Measurements from ENCODE around the gene TM9SF1. TPM values are rescaled to one million over a fixed set of nuclear protein-coding genes. Genes with fewer than 3 reads are reported as not detected.
A peak's percentile ranks its signal among the peaks of the same experiment; 100 is the strongest.

Gene TM9SF1
- total RNA-seq, 1 experiment from 2014 or later, result 141 TPM

DNA sequence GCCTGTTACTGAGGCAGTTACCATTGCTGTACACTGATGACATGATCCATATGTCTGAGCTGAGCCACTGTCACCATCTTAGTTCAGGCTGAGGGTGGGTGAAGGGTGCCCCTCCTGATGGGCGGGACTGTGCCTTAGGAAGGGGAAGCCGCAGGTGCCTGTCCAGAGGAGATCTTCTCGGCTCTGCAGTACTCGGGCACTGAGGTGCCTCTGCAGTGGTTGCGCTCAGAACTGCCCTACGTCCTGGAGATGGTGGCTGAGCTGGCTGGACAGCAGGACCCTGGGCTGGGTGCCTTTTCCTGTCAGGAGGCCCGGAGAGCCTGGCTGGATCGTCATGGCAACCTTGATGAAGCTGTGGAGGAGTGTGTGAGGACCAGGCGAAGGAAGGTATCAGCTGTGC, 44.2 kb downstream of the TM9SF1 start:
- DNase-seq (ENCODE audit: low read depth), result no peak

DNA sequence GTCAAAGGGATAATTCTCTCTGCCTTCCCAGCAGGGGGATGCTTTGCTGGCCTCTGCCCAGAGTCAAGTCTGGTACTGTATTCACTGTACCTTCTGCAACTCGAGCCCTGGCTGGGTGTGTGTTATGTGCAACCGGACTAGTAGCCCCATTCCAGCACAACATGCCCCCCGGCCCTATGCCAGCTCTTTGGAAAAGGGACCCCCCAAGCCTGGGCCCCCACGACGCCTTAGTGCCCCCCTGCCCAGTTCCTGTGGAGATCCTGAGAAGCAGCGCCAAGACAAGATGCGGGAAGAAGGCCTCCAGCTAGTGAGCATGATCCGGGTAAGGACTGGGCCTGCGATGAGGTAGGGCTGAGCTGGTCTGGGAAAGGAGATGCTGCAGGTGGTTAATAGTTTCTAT, 44.7 kb downstream of the TM9SF1 start:
- no peak for DNase-seq (ENCODE audit: low read depth)

- no peak for DNase-seq (ENCODE audit: low read depth)
These were observed 45.2 kb downstream of the TM9SF1 start for GRCh38 chr14:24150061-24150460.

DNA sequence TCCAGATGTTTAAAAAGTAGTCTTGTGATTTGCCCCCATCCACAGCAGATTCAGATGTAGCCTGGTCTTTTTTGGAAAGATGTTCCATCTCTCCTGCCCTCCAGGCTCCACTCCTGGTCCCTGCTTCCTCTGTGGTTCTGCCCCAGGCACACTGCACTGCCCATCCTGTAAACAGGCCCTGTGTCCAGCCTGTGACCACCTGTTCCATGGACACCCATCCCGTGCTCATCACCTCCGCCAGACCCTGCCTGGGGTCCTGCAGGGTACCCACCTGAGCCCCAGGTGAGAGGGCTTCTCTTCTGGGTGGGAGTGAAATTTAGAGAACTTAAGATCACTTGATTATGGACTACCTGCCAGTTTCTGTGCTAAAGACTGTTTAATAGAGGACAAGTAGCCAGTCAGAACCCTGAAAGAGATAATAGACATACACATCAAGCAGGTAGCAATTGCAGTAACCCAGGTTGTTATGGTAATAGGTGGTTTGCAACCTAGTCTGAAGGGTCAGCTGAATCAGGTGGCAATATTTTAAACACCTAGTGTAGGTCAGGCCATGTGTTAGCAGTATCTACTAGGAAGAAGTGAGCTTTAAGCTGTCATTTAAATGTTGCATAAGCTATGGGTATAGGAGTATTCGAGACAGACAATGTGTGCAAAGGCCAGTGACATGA, 45.8 kb downstream of the TM9SF1 start:
- no peak for DNase-seq (ENCODE audit: low read depth)

DNA sequence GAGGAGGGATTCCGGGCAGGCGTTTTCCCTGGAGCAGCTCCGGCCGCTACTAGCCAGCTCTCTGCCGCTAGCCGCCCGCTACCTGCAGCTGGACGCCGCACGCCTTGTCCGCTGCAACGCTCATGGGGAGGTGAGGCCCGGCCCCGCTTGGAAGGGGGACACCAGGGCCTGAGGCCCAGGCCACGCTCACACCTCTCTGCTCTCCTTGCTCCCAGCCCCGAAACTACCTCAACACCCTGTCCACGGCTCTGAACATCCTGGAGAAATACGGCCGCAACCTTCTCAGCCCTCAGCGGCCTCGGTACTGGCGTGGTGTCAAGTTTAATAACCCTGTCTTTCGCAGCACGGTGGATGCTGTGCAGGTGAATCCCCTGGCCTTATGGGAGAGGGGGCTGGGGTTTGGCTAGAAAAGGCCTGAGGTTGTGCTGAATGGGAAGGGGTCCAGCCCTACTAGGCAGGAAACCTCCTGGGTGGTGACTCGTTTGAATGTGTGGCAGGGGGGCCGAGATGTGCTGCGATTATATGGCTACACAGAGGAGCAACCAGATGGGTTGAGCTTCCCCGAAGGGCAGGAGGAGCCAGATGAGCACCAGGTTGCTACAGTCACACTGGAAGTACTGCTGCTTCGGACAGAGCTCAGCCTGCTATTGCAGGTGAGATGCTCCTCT, 47.3 kb downstream of the TM9SF1 start:
- no peak for DNase-seq (ENCODE audit: low read depth)

DNA sequence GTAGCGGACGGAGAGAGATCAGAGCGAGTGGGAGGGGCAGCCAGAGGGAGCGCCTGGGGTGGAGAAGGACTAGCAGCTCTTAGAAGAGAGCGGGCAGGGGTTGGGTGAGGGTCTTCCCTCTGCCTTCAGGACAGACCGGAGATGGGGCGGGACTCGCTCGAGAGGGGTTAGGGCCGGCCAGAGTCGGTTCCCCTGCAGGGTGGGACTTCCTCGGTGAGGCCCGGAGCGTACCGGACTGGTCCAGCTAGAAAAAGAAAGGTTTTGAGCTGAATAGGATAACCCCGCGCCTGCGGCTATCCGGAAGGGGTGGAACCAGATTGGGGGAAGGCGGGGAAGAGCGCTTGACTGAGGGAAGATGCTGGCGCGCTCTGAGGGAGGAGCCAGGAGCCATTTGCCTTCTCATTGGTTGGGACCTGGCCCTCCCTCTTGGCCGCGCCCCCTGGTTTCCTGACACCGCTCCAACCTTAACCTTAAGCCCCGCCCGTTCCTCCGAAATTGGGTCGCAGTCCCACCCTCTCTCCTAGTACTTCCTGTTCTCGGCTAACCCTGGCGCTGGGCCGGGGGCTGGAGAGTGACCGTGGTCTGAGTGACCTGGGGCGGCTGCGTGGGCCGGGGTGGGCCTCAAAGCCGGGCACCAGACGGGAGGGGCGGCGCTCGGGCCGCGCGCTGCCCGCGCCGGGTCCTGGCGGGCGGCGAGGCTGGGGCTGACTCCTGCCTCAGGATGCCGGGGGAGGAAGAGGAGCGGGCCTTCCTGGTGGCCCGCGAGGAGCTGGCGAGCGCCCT, 48.1 kb downstream of the TM9SF1 start, which contains the start of gene RNF31:
RNF31 (plus strand) TSS at position 521 of the 783 bp plus-strand sequence; CDS start at position 722, 201 bp downstream.
- peak; percentile 98 for DNase-seq (ENCODE audit: low read depth)

- DNase-seq (ENCODE audit: low read depth), result peak; percentile 97
These were observed 48.7 kb downstream of the TM9SF1 start, which contains the start of gene PSME2 for GRCh38 chr14:24146453-24146977. TSS of gene PSME2 (minus strand) at chr14:24146610. CDS start at chr14:24146581, 29 bp downstream.

DNA sequence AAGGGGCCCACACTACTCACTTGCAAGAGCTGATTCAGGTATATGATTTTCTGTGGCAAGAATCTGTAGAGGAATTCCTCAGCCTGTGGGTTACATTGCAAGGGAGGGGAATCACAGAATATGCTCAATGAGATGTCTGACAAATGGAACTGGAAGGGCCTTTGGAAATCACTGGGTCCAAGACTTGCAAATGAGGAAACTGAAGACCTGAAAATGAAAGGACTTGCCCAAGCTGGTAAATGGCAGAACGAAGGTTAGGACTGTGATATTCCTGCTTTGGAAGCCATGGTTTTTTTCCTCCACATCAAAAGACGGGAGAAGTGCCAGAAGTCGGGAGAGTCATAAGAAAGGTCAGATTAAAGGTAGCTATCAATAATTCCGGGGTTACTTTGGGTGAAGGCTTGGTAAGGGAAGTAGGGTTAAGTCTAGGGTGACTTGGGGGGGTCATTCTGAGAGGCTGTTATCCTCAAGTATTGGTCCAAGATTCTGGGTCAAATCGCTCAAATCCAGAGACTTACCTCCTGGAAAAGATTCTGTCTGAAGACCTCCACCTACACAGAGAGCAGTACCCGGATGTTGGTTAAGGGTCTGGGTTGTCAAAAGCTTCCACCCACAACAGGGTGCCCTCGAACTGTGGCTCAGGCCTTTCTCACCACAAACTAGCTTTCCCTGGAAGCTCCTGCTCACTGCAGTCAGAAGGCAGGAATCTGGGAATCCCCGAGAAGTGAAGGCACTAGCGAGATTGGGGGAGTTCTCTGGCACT, 49.4 kb downstream of the TM9SF1 start:
- DNase-seq (ENCODE audit: low read depth), result peak; percentile 30

DNA sequence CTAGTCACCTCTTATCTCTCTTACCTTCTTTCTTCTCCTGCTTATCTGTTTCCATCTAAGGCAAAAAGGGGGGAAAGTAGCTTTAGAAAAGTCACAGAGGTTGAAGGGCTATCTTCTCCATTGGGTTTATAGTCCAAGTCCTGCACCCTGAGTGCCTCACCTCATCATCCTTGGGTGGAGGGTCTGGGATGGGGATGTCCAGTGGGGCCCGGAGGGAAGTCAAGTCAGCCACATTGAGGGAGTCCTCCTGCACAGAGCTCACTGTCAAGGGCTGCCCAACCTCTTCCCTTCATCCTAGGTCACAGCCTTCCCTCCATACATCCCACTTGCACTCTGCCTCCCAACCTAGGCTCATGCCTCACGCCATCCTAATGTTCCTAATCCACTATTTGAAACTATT, 50.0 kb downstream of the TM9SF1 start:
- no peak for DNase-seq (ENCODE audit: low read depth)

GRCh38 chr14:24144451-24144850, 50.8 kb downstream of the TM9SF1 start:
- DNase-seq (ENCODE audit: low read depth), result no peak

DNA sequence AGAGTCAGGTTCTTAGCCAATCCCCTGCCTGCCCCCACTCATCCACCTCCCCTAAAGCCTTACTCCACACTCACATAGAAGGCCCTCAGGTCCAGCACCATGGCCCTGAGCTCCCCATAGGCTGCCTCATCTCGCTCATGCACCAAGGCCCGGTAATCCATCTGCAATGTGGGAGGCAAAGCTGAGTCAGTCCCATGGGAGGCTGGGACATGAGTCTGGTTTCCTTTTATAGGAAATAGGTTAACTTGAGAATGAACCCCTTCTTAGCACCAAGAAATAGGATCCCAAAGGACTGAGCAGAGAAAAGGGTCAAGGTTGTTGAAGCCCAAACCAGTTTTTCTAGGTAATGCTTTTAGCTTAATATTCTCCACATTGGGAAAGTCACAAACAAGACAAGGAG, 51.7 kb downstream of the TM9SF1 start:
- DNase-seq (ENCODE audit: low read depth), result peak; percentile 57

DNA sequence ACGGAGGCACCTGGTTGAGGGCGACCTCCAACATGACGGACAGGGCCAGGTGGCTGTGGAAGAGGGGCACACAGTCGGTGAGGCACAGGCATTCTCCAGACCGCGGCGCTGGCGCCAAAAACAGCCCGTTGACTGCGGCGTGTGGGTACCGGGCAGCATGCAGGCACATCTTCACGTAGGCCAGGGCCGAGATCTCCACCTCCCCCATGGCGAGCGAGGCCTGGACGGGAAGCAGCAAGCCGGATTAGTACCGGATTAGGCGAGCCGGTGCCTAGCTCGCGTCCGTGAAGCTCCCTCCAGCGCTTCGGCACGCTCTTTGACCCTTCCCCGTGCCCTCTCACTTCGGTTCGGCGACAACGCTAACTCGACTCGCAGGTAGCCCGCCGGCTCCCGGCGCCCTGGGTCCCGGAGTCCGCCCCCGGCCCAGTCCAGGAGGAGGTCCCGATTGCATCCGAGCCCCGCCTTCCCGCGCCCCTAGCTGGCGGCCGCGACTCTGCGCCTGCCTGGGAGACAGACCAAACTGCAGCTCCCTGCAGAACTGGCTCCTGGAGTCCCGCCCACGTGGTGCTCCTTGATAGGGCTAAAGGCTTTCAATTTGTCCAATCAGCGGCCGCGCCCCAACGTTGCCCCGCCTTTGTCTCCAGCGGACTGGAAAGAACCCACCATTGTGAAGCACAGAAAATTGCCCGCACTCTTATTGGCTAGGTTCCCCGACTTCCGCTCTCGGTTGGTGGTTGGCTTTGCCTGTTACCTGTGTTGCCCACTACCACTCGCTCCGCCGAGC, 54.0 kb downstream of the TM9SF1 start, which contains the start of gene EMC9:
EMC9 (minus strand) TSS at position 495 of the 784 bp plus-strand sequence; CDS start at position 208, 287 bp downstream.
- DNase-seq (ENCODE audit: low read depth), result peak; percentile 99

DNA sequence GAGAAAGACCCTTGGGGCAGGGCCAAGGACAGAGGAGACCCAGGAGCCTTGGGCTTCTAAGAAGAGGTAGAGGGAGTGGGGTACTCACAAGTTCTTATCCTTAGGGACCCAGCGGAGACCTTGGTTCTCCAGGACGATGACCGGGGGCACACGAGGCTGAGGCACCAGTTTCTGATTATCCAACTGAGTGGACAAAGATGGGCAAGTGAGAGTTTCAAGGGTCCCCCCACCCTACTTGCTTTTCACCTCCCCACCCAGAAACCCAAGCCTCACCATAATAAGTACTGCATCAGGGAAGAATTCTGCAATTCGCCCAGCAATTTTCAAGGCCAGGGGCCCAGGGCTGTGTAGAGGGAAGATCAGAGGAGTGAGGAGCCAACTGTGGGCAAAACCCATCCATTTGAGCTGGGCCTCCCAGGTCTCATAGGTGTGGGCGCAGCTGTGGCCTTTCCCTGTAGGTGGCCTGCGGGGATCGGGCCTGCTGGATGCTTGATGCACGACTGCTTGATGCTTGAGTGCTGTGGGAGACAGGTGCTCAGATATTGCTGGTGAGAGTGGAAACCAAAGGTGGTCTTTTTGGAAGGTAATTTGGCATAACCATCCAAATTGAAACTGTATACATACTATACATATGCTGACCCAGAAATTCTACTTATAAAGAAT, 55.8 kb downstream of the TM9SF1 start:
- no peak for DNase-seq (ENCODE audit: low read depth)

Other genes with a start within 250 kb of the TM9SF1 start
- 25.4 and 40.9 TPM in 2 replicates for gene DHRS4, start 241.7 kb downstream of the TM9SF1 start, total RNA-seq (2014; rRNA removed; shearing (Covaris generic))
- 15.1 and 20.2 TPM in 2 replicates for gene DHRS4L2, start 206.5 kb downstream of the TM9SF1 start, total RNA-seq (2014; rRNA removed; shearing (Covaris generic))
- not detected in 2 replicates for gene CARMIL3, start 143.4 kb downstream of the TM9SF1 start, total RNA-seq (2014; rRNA removed; shearing (Covaris generic))
- not detected in 2 replicates for gene CPNE6, start 123.9 kb downstream of the TM9SF1 start, total RNA-seq (2014; rRNA removed; shearing (Covaris generic))
- 3.5 and 15.6 TPM in 2 replicates for gene PCK2, start 101.1 kb downstream of the TM9SF1 start, total RNA-seq (2014; rRNA removed; shearing (Covaris generic))
- 67.7 and 78.7 TPM in 2 replicates for gene DCAF11, start 80.7 kb downstream of the TM9SF1 start, total RNA-seq (2014; rRNA removed; shearing (Covaris generic))
- 1.3 and 4.9 TPM in 2 replicates for gene NRL, start 80.5 kb downstream of the TM9SF1 start, total RNA-seq (2014; rRNA removed; shearing (Covaris generic))
- gene FITM1, start 64.8 kb downstream of the TM9SF1 start, total RNA-seq (2014; rRNA removed; shearing (Covaris generic)), result 0.27 TPM in 1 of 2 replicates, not detected in the other
- gene PSME1, start 59.2 kb downstream of the TM9SF1 start, total RNA-seq (2014; rRNA removed; shearing (Covaris generic)), result 358 and 437 TPM in 2 replicates
- 30.1 and 30.6 TPM in 2 replicates for gene EMC9, start 53.9 kb downstream of the TM9SF1 start, total RNA-seq (2014; rRNA removed; shearing (Covaris generic))
- gene PSME2, start 48.8 kb downstream of the TM9SF1 start, total RNA-seq (2014; rRNA removed; shearing (Covaris generic)), result 342 and 389 TPM in 2 replicates
- 64.9 and 68.0 TPM in 2 replicates for gene RNF31, start 47.9 kb downstream of the TM9SF1 start, total RNA-seq (2014; rRNA removed; shearing (Covaris generic))
- gene IRF9, start 34.2 kb downstream of the TM9SF1 start, total RNA-seq (2014; rRNA removed; shearing (Covaris generic)), result 153 and 160 TPM in 2 replicates
- 1.3 and 4.8 TPM in 2 replicates for gene REC8, start 23.4 kb downstream of the TM9SF1 start, total RNA-seq (2014; rRNA removed; shearing (Covaris generic))
- 26.8 and 141 TPM in 2 replicates for gene IPO4, start 6.6 kb downstream of the TM9SF1 start, total RNA-seq (2014; rRNA removed; shearing (Covaris generic))
- not detected in 2 replicates for gene TSSK4, start 10.3 kb upstream of the TM9SF1 start, total RNA-seq (2014; rRNA removed; shearing (Covaris generic))
- 36.5 and 44.8 TPM in 2 replicates for gene CHMP4A, start 18.0 kb upstream of the TM9SF1 start, total RNA-seq (2014; rRNA removed; shearing (Covaris generic))
- 16.9 and 23.4 TPM in 2 replicates for gene MDP1, start 20.6 kb upstream of the TM9SF1 start, total RNA-seq (2014; rRNA removed; shearing (Covaris generic))
- 335 and 388 TPM in 2 replicates for gene NEDD8, start 36.9 kb upstream of the TM9SF1 start, total RNA-seq (2014; rRNA removed; shearing (Covaris generic))
- 85.6 and 114 TPM in 2 replicates for gene GMPR2, start 37.5 kb upstream of the TM9SF1 start, total RNA-seq (2014; rRNA removed; shearing (Covaris generic))
- 45.9 and 58.1 TPM in 2 replicates for gene TINF2, start 47.2 kb upstream of the TM9SF1 start, total RNA-seq (2014; rRNA removed; shearing (Covaris generic))
- 0.05 and 0.12 TPM in 2 replicates for gene TGM1, start 67.7 kb upstream of the TM9SF1 start, total RNA-seq (2014; rRNA removed; shearing (Covaris generic))
- 15.4 and 17.7 TPM in 2 replicates for gene RABGGTA, start 76.2 kb upstream of the TM9SF1 start, total RNA-seq (2014; rRNA removed; shearing (Covaris generic))
- gene DHRS1, start 104.3 kb upstream of the TM9SF1 start, total RNA-seq (2014; rRNA removed; shearing (Covaris generic)), result 15.4 and 20.9 TPM in 2 replicates
- gene NOP9, start 104.4 kb upstream of the TM9SF1 start, total RNA-seq (2014; rRNA removed; shearing (Covaris generic)), result 8.9 and 14.0 TPM in 2 replicates
- not detected in 2 replicates for gene CIDEB, start 112.5 kb upstream of the TM9SF1 start, total RNA-seq (2014; rRNA removed; shearing (Covaris generic))
- 0.64 and 1.2 TPM in 2 replicates for gene LTB4R2, start 114.7 kb upstream of the TM9SF1 start, total RNA-seq (2014; rRNA removed; shearing (Covaris generic))
- 0.98 and 1.9 TPM in 2 replicates for gene LTB4R, start 116.1 kb upstream of the TM9SF1 start, total RNA-seq (2014; rRNA removed; shearing (Covaris generic))
- not detected in 2 replicates for gene ADCY4, start 139.6 kb upstream of the TM9SF1 start, total RNA-seq (2014; rRNA removed; shearing (Covaris generic))
- gene RIPK3, start 144.6 kb upstream of the TM9SF1 start, total RNA-seq (2014; rRNA removed; shearing (Covaris generic)), result not detected in 2 replicates
- 0.37 and 0.44 TPM in 2 replicates for gene NFATC4, start 172.7 kb upstream of the TM9SF1 start, total RNA-seq (2014; rRNA removed; shearing (Covaris generic))
- not detected in 2 replicates for gene NYNRIN, start 203.6 kb upstream of the TM9SF1 start, total RNA-seq (2014; rRNA removed; shearing (Covaris generic))
- gene CBLN3, start 234.2 kb upstream of the TM9SF1 start, total RNA-seq (2014; rRNA removed; shearing (Covaris generic)), result 0.15 and 1.2 TPM in 2 replicates
- 12.9 and 18.4 TPM in 2 replicates for gene KHNYN, start 234.5 kb upstream of the TM9SF1 start, total RNA-seq (2014; rRNA removed; shearing (Covaris generic))
- 12.4 and 13.2 TPM in 2 replicates for gene SDR39U1, start 247.3 kb upstream of the TM9SF1 start, total RNA-seq (2014; rRNA removed; shearing (Covaris generic))